Measurements from ENCODE around the gene HPN. TPM values are rescaled to one million over a fixed set of nuclear protein-coding genes. Genes with fewer than 3 reads are reported as not detected.

HPN gene
- polyA plus RNA-seq, 3 donors = 0.05 TPM; not detected in 2

- Histone ChIP-seq H4K20me1 (ENCODE audit: insufficient read depth, low read length) (no peaks in the 10 kb centered on the region), H3K27me3 (ENCODE audit: control insufficient read depth in 2 of 2, insufficient read depth in 2 of 2, low read length in 2 of 2) (no peaks in the 10 kb centered on the region), H3K9ac (ENCODE audit: insufficient read depth, low read length, poor library complexity, severe bottlenecking) (no peak overlapping the region), H3K79me2 (ENCODE audit: insufficient read depth, low read length) (no peaks in the 10 kb centered on the region), H3K4me1 (ENCODE audit: control insufficient read depth in 1 of 2, insufficient read depth in 2 of 2, low read length in 2 of 2) (peaks cover 6 to 10% of the 10 kb centered on the region in 2 donors), H3K9me3 (replicated peaks in 1 of 2; ENCODE audit: control insufficient read depth in 1 of 2, insufficient read depth in 1 of 2, low read length in 2 of 2) (no peaks in the 10 kb centered on the region), H3K4me3 (replicated peaks in 1 of 3; ENCODE audit: low read depth in 2 of 3, low read length in 3 of 3) (no peak overlapping the region), H3K27ac (ENCODE audit: low read depth in 1 of 2, low read length in 2 of 2) (no peak overlapping the region), H3K4me2 (replicated peaks; ENCODE audit: extremely low read depth, low read length, poor library complexity, severe bottlenecking) (no peak overlapping the region), H2AFZ (ENCODE audit: insufficient read depth, low read depth, low read length, poor library complexity, severe bottlenecking) (no peak overlapping the region), H3K36me3 (replicated peaks in 1 of 2; ENCODE audit: control insufficient read depth in 1 of 2, insufficient read depth in 2 of 2, low read length in 2 of 2) (no peaks in the 10 kb centered on the region)
- Mint-ChIP-seq H3K27me3 (ENCODE audit: low read depth in 3 of 3) (peaks cover 7 to 18% (median 12%) of the 10 kb centered on the region in 3 donors), H3K4me1 (peaks cover 7% of the 10 kb centered on the region), H3K4me3 (no peak overlapping the region), H3K9me3 (no peaks in the 10 kb centered on the region), H3K36me3 (no peaks in the 10 kb centered on the region), H3K27ac (no peak overlapping the region)
- TF ChIP-seq CTCF (IDR thresholded peaks at IDR 0.05) = no peak
- WGBS (ENCODE audit: insufficient coverage) = 82% methylated on average over 11 of the region's 15 CpGs
- no peak for DNase-seq
- intact Hi-C loops (cut with micrococcal nuclease) = no loop called here
These were observed 71.6 kb downstream of the HPN start for GRCh38 chr19:35112995-35113688.

- 4% methylated on average over 10 of the region's 23 CpGs for WGBS (ENCODE audit: insufficient coverage)
- Mint-ChIP-seq H3K27me3 (ENCODE audit: low read depth in 3 of 3) (peaks cover 9 to 25% (median 20%) of the 10 kb centered on the region in 3 donors), H3K4me1 (peaks cover 15% of the 10 kb centered on the region), H3K27ac (no peak overlapping the region), H3K9me3 (peaks cover 0 to 2% (median 0%) of the 10 kb centered on the region in 7 donors), H3K36me3 (no peaks in the 10 kb centered on the region), H3K4me3 (peak overlapping the region in 1 of 2 donors; percentile 53)
- Histone ChIP-seq H2AFZ (ENCODE audit: insufficient read depth, low read depth, low read length, poor library complexity, severe bottlenecking) (peak overlapping the region; percentile 48), H3K4me2 (replicated peaks; ENCODE audit: extremely low read depth, low read length, poor library complexity, severe bottlenecking) (peak overlapping the region; percentile 25), H3K27me3 (ENCODE audit: control insufficient read depth in 2 of 2, insufficient read depth in 2 of 2, low read length in 2 of 2) (no peaks in the 10 kb centered on the region), H3K79me2 (ENCODE audit: insufficient read depth, low read length) (no peaks in the 10 kb centered on the region), H4K20me1 (ENCODE audit: insufficient read depth, low read length) (no peaks in the 10 kb centered on the region), H3K27ac (ENCODE audit: low read depth in 1 of 2, low read length in 2 of 2) (no peak overlapping the region), H3K9ac (ENCODE audit: insufficient read depth, low read length, poor library complexity, severe bottlenecking) (no peak overlapping the region), H3K4me1 (ENCODE audit: control insufficient read depth in 1 of 2, insufficient read depth in 2 of 2, low read length in 2 of 2) (peaks cover 12 to 17% of the 10 kb centered on the region in 2 donors), H3K9me3 (replicated peaks in 1 of 2; ENCODE audit: control insufficient read depth in 1 of 2, insufficient read depth in 1 of 2, low read length in 2 of 2) (no peaks in the 10 kb centered on the region), H3K36me3 (replicated peaks in 1 of 2; ENCODE audit: control insufficient read depth in 1 of 2, insufficient read depth in 2 of 2, low read length in 2 of 2) (no peaks in the 10 kb centered on the region), H3K4me3 (replicated peaks in 1 of 3; ENCODE audit: low read depth in 2 of 3, low read length in 3 of 3) (no peak overlapping the region)
- peak; percentile 30 to 44 (median 30) for DNase-seq
- intact Hi-C loops (cut with micrococcal nuclease) = no loop called here
- TF ChIP-seq CTCF (IDR thresholded peaks at IDR 0.05) = peak; percentile 97
These were observed 73.0 kb downstream of the HPN start for GRCh38 chr19:35114353-35115176.
